ENCODE results near the gene DALRD3. TPM values are rescaled to one million over a fixed set of nuclear protein-coding genes. Genes with fewer than 3 reads are reported as not detected.

Gene DALRD3
- total and polyA plus RNA-seq, 2 donors from 2014 or later: 41.6 to 46.8 TPM

DNA sequence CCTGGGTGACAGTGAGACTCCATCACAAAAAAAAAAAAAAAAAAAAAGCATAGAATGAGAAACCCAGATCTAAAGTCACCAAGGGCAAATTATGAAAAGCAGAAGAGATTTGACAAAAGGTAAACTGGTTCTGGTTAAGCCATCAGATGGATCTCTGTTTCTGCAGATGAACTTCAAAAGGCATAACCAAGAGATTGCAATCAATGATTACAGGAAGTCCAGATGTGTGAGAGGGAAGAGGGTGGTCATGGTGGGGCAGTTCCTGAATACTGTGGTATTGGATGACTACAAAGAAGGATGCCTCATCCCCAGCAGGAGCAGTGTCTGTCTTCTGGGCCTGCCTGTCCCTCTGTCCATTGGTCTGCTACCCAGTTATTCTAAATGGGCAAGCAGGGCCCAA is 24.5 kb downstream of the DALRD3 start:
- FAIRE-seq (no peak), DNase-seq (no peak)
- TF ChIP-seq, protein P1, sequence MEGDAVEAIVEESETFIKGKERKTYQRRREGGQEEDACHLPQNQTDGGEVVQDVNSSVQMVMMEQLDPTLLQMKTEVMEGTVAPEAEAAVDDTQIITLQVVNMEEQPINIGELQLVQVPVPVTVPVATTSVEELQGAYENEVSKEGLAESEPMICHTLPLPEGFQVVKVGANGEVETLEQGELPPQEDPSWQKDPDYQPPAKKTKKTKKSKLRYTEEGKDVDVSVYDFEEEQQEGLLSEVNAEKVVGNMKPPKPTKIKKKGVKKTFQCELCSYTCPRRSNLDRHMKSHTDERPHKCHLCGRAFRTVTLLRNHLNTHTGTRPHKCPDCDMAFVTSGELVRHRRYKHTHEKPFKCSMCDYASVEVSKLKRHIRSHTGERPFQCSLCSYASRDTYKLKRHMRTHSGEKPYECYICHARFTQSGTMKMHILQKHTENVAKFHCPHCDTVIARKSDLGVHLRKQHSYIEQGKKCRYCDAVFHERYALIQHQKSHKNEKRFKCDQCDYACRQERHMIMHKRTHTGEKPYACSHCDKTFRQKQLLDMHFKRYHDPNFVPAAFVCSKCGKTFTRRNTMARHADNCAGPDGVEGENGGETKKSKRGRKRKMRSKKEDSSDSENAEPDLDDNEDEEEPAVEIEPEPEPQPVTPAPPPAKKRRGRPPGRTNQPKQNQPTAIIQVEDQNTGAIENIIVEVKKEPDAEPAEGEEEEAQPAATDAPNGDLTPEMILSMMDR (IDR thresholded peaks at IDR 0.05; ENCODE audit: borderline replicate concordance, extremely low read depth, insufficient read depth): no peak
- no peak overlapping the region for H3K4me3 ChIP-seq (ENCODE audit: low read length in 3 of 3)
- no peaks in the 10 kb centered on the region for H3K9me3 ChIP-seq (ENCODE audit: control insufficient read depth in 2 of 3, insufficient read depth in 1 of 3, low read length in 3 of 3)
- H3K27me3 ChIP-seq (ENCODE audit: control insufficient read depth, insufficient read depth, low read length): no peaks in the 10 kb centered on the region
- no peak overlapping the region for H3K27ac ChIP-seq (ENCODE audit: low read depth in 2 of 2, low read length in 2 of 2)
- H3K36me3 ChIP-seq (ENCODE audit: control insufficient read depth in 2 of 3, insufficient read depth in 3 of 3, low read length in 3 of 3): peaks cover 0 to 6% (median 2%) of the 10 kb centered on the region in 3 donors
- no peak overlapping the region for H3K9ac ChIP-seq (ENCODE audit: low read length in 3 of 3)
- intact Hi-C loops (cut with DNase I): no loop called here
- peaks cover 0 to 26% (median 5%) of the 10 kb centered on the region in 3 donors for H3K4me1 ChIP-seq (ENCODE audit: control insufficient read depth in 2 of 3, insufficient read depth in 2 of 3, low read depth in 1 of 3, low read length in 3 of 3)

DNA sequence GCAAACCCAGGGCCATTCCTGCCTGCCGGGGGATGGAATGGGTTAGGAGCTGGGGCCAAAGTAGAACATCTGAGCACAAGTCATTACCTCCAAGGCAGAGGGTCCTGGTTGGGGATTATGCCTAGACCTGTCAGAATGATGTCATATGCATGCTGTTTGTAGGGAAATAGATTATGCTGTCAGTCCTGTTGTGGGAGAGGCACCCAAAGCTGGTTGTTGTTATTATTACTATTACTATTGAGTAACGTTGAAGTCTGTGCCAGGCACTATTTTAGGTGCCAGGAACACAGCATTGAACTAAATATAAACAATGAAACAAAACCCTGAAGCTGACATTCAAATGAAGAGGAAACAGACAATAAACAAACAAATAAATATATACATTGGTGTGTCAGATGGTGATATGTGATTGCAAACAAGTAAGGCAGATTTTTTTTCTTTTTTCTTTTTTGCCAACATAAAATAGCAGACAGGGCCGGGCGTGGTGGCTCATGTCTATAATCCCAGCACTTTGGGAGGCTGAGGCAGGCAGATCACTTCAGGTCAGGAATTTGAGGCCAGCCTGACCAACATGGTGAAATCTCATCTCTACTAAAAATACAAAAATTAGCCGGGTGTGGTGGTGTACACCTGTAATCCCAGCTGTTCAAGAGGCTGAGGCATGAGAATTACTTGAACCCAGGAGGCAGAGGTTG is 26.4 kb downstream of the DALRD3 start:
- Histone ChIP-seq H3K27ac (ENCODE audit: low read depth in 2 of 2, low read length in 2 of 2) (no peak overlapping the region), H3K36me3 (ENCODE audit: control insufficient read depth in 2 of 3, insufficient read depth in 3 of 3, low read length in 3 of 3) (peaks cover 0 to 5% (median 2%) of the 10 kb centered on the region in 3 donors), H3K4me3 (ENCODE audit: low read length in 3 of 3) (peak overlapping the region in 1 of 3 donors; percentile 88), H3K9ac (ENCODE audit: low read length in 3 of 3) (peak overlapping the region in 1 of 3 donors; percentile 51), H3K4me1 (ENCODE audit: control insufficient read depth in 2 of 3, insufficient read depth in 2 of 3, low read depth in 1 of 3, low read length in 3 of 3) (peaks cover 0 to 21% (median 5%) of the 10 kb centered on the region in 3 donors), H3K9me3 (ENCODE audit: control insufficient read depth in 2 of 3, insufficient read depth in 1 of 3, low read length in 3 of 3) (no peaks in the 10 kb centered on the region), H3K27me3 (ENCODE audit: control insufficient read depth, insufficient read depth, low read length) (no peaks in the 10 kb centered on the region)
- TF ChIP-seq, protein P1 (IDR thresholded peaks at IDR 0.05; ENCODE audit: borderline replicate concordance, extremely low read depth, insufficient read depth): no peak
- intact Hi-C loops (cut with DNase I): no loop called here
- DNase-seq: no peak
- no peak for FAIRE-seq

DNA sequence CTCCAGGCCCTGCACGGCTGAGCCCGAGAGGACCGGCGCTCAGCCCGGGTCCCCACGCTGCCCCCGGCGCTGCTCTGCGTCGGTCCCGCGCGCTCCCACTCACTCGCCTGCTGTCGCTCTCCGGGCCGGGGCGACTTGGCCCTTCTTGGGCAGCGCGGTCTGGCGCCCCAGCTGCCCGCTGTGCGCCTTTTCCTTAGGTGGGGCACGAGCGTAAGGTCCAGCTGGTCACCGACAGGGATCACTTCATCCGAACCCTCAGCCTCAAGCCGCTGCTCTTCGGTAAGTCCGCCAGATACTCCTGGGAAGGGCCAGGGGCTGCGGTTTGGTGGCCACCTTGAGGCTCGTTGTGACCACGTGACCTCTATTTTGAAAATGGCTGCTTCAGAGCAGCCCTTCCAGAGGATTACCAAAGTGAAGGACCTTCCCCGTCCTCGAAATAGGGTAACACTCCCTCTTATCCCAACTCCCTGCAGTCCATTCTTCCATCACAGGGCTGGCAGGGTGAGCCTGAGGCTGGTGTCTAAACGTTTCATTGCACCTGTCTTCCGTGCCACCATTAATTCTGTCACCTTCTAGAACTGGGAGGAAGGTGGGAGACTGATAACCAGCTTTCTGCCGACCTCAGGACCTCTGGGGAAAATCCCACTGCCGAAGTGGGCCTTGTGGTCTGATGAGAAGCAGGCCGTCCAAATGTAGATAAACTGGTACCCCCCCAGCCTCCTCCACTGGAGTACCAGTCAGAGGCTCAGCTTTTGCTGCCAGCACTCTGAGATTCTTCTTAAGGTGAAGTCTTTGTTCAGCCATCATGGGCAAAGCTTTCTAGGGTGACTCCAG is 27.5 kb downstream of the DALRD3 start:
- Histone ChIP-seq H3K9ac (ENCODE audit: low read length in 3 of 3) (peak overlapping the region; percentile 51 to 77 (median 62)), H3K27me3 (ENCODE audit: control insufficient read depth, insufficient read depth, low read length) (no peaks in the 10 kb centered on the region), H3K27ac (ENCODE audit: low read depth in 2 of 2, low read length in 2 of 2) (peak overlapping the region; percentile 95 to 97), H3K36me3 (ENCODE audit: control insufficient read depth in 2 of 3, insufficient read depth in 3 of 3, low read length in 3 of 3) (peaks cover 0 to 3% (median 0%) of the 10 kb centered on the region in 3 donors), H3K4me3 (ENCODE audit: low read length in 3 of 3) (peak overlapping the region; percentile 63 to 88 (median 64)), H3K9me3 (ENCODE audit: control insufficient read depth in 2 of 3, insufficient read depth in 1 of 3, low read length in 3 of 3) (no peaks in the 10 kb centered on the region), H3K4me1 (ENCODE audit: control insufficient read depth in 2 of 3, insufficient read depth in 2 of 3, low read depth in 1 of 3, low read length in 3 of 3) (peaks cover 0 to 21% (median 5%) of the 10 kb centered on the region in 3 donors)
- FAIRE-seq: no peak
- DNase-seq: peak in 4 of 5 donors; percentile 38 to 48 (median 44)
- intact Hi-C loops (cut with DNase I): no loop called here
- TF ChIP-seq, protein P1 (IDR thresholded peaks at IDR 0.05; ENCODE audit: borderline replicate concordance, extremely low read depth, insufficient read depth): no peak
